Lower leg skin (tissue), 3 donors: Measurements from ENCODE around the gene GRID2.

Experiments used
- CTCF ChIP-seq, 3 donors: fragments of 450-650 bp; IDR thresholded peaks; one replicate each; pipeline ENCODE4 v1.5.1; 2016; ENCODE audit warnings: antibody characterized with exemption in 3 of 3, mild to moderate bottlenecking in 3 of 3, moderate library complexity in 2 of 3
- POLR2A ChIP-seq, 2 donors: fragments of 450-650 bp; IDR thresholded peaks; one replicate each; pipeline ENCODE4 v1.6.1; 2016 to 2017; ENCODE audit warnings: antibody characterized with exemption in 2 of 2, mild to moderate bottlenecking in 1 of 2, moderate library complexity in 1 of 2

- TF ChIP-seq CTCF (IDR thresholded peaks at IDR 0.05): no peak
- no peak for TF ChIP-seq POLR2A (IDR thresholded peaks at IDR 0.05)
Observed at GRCh38 chr4:93786149-93786548, 1482.4 kb downstream of the GRID2 start.
